Thyroid gland (tissue), 4 donors: Measurements from ENCODE around the gene METTL4.

ENCODE experiments used
- POLR2A ChIP-seq, 2 donors: fragments of 450-650 bp; IDR thresholded peaks; one replicate each; pipeline ENCODE4 v1.6.1; 2017; ENCODE audit warnings: antibody characterized with exemption in 2 of 2, mild to moderate bottlenecking in 2 of 2, moderate library complexity in 1 of 2
- TF ChIP-seq, protein P1 (sequence below), 6 experiments: fragments of 200-600 bp in 3 of 6; fragments of 450-650 bp in 3 of 6; sonication (generic) in 3 of 6; IDR thresholded peaks; one replicate each; pipeline ENCODE4 v1.5.1; 2016 to 2019; ENCODE audit warnings: antibody characterized with exemption in 6 of 6, mild to moderate bottlenecking in 2 of 6, inconsistent platforms in 1 of 6, moderate library complexity in 1 of 6

DNA sequence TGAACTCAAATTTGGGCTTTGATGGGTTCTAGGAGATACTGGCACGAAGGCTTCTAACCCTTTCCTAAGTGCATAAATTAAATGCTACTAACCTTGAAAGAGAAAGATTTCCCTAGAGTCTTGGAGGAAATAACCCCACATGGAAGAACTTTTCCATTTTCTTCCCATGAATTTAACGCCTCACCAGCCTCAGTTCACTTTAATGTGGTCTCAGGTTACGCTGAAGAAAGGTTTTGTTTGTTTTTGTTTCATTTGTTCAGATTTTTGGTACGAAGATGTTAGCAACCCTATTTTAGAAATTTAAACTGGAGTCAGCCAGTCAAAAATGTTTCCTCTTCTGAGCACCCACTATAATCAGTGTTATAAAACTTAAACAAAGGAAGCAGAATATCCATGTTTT, 30.7 kb downstream of the METTL4 start:
- TF ChIP-seq, protein P1, sequence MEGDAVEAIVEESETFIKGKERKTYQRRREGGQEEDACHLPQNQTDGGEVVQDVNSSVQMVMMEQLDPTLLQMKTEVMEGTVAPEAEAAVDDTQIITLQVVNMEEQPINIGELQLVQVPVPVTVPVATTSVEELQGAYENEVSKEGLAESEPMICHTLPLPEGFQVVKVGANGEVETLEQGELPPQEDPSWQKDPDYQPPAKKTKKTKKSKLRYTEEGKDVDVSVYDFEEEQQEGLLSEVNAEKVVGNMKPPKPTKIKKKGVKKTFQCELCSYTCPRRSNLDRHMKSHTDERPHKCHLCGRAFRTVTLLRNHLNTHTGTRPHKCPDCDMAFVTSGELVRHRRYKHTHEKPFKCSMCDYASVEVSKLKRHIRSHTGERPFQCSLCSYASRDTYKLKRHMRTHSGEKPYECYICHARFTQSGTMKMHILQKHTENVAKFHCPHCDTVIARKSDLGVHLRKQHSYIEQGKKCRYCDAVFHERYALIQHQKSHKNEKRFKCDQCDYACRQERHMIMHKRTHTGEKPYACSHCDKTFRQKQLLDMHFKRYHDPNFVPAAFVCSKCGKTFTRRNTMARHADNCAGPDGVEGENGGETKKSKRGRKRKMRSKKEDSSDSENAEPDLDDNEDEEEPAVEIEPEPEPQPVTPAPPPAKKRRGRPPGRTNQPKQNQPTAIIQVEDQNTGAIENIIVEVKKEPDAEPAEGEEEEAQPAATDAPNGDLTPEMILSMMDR (IDR thresholded peaks at IDR 0.05) = no peak
- TF ChIP-seq POLR2A (IDR thresholded peaks at IDR 0.05) = no peak
